SU-DHL-6 (cell line): Measurements from ENCODE around the gene LENG9.

Source experiments
- EZH2phosphoT487 ChIP-seq: fragments of 200-600 bp; sonication (generic), shearing (Covaris generic); conservative IDR thresholded peaks from 2 replicates; pipeline ENCODE4 v1.6.1; 2018; ENCODE audit warnings: mild to moderate bottlenecking, antibody characterized with exemption, low read length, moderate library complexity, mixed read lengths
- TF ChIP-seq, protein P1 (sequence below): fragments of 200-600 bp; sonication (generic); IDR thresholded peaks from one replicate; pipeline ENCODE4 v1.5.1; 2017; ENCODE audit warnings: antibody characterized with exemption, mild to moderate bottlenecking, low read length, moderate library complexity; ENCODE audit not compliant: insufficient read depth, poor library complexity, severe bottlenecking

DNA sequence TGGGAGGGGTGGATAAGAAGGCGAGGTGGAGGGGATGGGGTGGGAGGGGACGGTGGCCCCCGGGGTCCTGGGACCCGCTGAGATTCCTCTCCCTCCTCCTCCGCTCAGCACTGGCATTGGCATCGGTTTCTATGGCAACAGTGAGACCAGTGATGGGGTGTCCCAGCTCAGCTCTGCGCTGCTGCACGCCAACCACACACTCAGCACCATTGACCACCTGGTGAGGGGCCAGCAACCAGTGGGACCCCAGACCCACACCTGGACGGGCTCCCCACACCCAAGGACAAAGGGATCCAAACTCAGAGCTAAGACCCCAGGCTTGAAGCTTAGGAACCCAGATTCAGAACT is 42.4 kb downstream of the LENG9 start:
- TF ChIP-seq, protein P1, sequence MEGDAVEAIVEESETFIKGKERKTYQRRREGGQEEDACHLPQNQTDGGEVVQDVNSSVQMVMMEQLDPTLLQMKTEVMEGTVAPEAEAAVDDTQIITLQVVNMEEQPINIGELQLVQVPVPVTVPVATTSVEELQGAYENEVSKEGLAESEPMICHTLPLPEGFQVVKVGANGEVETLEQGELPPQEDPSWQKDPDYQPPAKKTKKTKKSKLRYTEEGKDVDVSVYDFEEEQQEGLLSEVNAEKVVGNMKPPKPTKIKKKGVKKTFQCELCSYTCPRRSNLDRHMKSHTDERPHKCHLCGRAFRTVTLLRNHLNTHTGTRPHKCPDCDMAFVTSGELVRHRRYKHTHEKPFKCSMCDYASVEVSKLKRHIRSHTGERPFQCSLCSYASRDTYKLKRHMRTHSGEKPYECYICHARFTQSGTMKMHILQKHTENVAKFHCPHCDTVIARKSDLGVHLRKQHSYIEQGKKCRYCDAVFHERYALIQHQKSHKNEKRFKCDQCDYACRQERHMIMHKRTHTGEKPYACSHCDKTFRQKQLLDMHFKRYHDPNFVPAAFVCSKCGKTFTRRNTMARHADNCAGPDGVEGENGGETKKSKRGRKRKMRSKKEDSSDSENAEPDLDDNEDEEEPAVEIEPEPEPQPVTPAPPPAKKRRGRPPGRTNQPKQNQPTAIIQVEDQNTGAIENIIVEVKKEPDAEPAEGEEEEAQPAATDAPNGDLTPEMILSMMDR = no peak
- TF ChIP-seq EZH2phosphoT487 = no peak
